ENCODE measurements around the gene RAD54L2.
"Not testable (repeated sequence)": the region's sequence is repeated elsewhere in the genome, so short reads cannot be mapped to it uniquely, and the experiment has no call there.

RAD54L2 gene

DNA sequence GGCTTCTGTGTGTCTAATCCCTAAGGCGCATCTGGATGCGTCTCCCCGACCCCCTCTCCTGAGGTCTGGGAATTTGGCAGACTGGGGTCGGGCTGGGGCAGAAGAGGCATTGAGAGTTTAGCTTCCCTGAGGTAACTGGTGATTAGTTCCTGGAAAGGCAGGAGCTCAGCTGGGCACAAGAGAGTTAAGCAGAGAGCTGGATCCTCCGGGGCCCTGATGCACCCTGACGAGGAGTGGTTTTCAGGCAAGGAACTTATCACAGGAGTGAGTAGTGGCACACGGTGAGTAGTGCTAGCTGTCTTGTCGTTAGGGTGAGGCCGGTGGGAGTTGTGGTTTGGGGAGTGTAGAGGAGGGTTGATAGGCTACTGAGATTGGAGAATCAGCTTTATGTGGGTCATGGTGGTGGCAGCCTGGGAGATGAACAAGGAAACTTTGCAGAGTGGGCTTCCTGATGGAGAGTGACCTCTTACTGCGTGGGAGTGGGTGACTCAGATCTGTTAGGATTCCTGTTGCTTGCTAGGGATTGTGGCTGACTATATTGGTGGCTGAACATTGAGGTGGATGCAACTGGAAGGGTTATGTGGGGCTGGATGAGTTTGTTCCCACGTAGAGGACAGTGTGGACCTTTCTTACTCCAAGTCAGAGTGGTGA lies 897 bp downstream of the RAD54L2 start:
- DNase-seq, result peak; percentile 53 to 73

DNA sequence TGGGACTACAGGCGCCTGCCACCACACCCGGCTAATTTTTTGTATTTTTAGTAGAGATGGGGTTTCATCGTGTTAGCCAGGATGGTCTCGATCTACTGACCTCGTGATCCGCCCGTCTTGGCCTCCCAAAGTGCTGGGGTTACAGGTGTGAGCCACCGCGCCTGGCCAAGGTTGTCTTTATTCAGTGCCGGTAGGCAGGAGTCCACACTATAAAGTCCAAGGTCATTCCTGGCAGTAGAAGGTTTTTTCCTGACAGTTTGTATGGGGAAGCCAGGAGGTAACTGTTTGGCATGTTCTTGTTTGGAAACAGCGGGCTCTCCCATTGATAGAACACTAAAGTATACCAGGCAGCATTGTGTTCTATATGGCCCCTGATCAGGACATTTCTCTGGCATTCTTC lies 4.1 kb downstream of the RAD54L2 start:
- DNase-seq, result not testable (repeated sequence)

DNA sequence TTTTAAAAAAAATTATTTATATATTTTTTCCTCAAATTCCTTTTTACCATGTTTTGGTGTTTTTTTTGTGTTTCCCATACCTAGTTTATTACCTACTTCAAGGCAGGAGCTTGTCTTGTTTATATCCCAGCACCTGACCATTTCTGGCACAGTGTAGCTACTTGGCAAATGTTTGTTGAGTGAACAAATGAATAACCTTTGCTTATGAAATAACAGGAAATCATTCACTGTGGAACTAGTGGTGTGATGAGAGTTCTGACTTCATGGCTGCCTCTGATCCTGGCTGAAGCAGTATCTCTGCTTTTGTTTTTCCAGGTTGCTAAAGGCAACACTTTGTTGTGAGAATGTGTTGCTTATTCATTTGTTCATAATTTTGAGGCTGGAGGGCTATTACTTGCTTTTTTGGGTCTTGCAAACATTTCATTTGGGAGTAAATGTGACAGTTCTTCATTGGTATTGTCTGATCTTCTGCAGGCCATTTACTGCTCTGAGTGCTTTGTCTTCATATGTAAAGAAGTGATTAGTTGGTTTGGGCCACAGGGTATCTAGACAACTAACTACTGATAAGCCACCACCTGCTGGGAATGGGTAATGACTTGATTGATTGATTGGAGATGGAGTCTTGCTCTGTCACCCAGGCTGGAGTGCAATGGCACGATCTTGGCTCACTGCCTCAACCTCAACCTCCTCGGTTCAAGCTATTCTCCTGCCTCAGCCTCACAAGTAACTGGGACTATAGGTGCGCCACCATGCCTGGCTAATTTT lies 5.7 kb downstream of the RAD54L2 start:
- no peak for DNase-seq

DNA sequence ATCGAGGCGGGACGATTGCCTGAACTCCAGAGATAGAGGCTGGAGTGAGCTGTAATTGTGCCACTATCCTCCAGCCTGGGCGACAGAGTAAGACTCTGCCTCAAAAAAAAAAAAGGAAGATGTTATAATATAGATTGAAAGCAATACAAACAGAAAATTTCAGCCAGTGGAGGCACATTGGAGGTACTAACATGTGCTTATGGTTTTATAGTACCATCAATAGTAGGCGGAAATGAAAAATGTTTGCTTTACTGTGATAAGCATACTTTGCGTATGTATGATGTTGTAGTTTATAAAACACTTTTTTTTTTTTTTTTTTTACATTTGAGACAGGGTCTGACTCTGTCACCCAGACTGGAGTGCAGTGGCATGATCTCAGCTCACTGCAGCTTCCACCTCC lies 8.8 kb downstream of the RAD54L2 start:
- no peak for DNase-seq

DNA sequence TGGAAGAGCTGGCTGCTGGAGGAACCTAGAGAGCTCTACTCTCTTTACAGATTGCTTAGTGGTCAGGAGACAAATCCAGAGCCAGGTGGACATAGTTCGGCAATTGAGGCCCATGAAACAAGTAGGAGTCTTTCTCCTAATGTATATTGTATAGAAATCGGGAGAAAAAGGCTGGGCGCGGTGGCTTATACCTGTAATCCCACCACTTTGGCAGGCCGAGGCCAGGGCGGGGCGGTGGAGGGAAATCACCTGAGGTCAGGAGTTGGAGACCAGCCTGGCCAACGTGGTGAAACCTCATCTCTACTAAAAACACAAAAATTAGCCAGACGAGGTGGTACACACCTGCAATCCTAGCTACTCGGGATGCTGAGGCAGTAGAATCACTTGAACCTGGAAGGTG lies 10.8 kb downstream of the RAD54L2 start:
- DNase-seq, result no peak

DNA sequence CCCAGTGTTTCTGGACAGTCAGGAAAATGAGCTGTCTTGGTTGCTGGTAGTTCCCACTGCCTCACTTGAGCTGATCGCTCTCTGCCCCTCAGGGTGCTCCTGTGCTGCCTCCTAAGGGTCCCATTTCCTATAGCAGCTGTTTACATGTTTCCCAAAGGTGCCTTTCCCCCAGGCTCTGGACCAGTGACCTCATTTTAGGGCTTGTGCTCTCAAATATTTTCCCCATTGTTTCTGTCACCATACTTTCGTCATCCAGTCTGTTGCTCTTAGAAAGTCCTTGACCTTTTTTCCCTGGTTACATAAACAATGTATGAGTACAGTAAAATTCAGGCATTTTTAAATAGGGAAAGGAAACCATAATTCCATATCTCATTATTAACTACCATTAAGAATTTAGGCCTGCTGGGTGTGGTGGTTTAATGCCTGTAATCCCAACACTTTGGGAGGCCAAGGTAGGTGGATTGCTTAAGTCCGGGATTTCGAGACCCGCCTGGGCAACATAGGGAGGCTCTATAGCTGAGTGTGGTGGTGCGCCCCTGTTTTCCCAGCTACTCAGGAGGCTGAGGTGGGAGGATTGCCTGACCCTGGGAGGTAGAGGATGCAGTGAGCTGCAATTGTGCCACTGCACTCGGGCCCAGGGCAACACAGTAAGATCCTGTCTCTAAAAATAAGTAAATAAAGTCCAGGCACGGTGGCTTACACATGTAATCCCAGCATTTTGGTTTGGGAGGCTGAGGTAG lies 11.7 kb downstream of the RAD54L2 start:
- no peak for DNase-seq

DNA sequence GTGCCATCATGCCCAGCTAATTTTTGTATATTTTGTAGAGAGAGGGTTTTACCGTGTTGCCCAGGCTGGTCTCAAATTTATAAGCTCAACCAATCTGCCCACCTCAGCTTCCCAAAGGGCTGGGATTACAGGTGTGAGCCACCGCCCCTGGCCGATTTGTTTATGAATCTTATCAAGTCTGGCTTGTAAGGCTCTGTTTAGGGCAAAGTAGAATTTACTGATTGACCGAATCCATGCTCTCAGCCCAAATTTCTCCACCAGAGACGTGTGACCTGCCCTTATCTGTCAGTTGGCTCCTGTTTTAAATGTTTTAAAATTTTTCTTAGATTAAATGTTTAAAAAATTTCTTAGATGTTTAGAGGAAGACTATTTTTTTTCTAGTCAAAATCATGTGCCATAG lies 19.5 kb downstream of the RAD54L2 start:
- no peak for DNase-seq

DNA sequence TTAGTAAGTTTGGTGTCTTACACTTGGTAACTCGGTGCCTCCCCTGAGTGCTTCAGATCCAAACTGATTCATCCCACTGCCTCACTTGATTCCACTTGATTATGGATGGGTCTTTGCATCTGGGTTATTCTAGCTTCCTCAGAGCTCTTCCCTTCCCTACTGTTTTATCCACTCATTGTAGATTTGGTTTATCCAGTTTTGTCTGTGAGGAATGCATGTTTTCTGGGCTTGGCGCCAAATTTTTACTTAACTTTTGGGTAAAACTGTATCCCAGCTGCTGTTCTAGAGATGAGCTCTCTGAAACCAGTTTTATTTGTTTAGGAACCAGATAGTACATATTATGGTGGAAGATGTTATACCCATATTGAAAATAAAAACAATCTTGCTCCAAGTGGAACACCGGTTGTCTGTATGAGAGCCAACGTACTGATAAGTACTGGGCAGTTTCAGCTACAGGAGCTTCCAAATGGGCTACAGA lies 20.9 kb downstream of the RAD54L2 start:
- no peak for DNase-seq

DNA sequence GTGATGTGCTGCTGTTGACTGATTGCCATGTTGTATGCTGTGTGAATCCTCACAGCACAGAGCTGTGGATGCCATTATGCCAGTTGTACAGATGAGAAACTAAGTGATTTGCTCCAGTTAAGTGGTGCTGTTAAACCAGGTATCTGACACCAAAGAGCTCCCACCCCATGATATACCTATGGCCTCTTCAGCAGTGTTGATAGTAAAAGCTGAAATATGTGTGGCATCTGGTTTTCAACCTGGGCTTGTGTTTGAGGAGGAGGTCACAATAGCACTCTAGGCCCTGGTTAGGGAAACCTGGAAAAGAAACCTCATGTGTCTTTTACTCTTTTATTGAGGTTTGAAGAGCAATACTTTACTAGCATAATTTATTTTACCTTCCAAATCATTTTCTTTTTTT lies 21.4 kb downstream of the RAD54L2 start:
- no peak for DNase-seq

DNA sequence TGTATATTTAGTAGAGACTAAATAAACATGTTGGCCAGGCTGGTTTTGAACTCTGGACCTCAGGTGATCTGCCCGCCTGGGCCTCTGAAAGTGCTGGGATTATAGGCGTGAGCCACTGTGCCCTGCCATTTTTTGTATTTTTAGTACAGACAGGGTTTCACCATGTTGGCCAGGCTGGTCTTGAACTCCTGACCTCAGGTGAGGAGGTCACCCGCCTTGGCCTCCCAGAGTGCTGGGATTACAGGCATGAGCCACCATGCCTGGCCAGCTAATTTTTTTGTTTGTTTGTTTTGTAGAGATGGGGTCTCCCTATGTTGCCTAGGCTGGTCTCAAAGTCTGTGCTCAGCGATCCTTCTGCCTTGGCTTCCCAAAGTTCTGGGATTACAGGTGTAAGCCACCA lies 23.9 kb downstream of the RAD54L2 start:
- DNase-seq, result not testable (repeated sequence)

DNA sequence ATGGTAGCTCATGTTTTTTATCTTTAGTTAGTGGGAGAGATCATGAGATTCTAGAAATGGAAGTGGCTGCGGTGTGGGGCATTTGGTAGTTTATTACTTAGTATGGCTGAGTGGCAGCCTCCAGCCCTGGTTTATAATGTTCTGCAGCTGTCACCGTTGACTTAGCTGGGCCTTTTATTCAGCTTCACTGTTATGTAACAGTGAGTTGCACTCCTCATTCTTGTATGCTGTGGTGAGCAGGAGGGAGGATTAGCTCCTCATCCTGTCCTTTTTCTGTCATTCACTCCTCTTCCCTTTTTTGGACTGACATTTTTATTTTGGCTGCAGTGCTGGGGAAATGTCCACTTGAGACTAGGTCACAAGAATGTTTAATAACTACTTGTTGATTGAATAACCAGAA lies 29.5 kb downstream of the RAD54L2 start:
- DNase-seq, result peak; percentile 8 to 27

DNA sequence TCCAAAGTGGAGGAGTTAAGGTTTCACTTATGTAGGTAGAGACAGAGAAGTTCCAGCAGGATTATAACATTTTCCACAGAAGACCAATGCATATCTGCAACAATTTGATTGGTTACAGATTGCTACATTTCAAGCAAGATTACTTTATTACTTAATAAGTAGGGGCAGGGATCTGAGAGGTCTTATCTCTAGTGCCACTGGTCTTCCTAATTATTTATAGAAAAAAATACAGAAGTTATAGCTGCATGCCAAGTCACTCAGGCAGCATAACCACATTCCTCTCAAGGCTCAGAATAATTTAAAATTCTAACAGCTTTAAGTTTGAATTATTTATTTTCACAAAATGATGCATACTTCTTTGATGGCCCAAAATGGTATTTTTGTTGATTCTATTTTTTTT lies 30.5 kb downstream of the RAD54L2 start:
- DNase-seq, result no peak

DNA sequence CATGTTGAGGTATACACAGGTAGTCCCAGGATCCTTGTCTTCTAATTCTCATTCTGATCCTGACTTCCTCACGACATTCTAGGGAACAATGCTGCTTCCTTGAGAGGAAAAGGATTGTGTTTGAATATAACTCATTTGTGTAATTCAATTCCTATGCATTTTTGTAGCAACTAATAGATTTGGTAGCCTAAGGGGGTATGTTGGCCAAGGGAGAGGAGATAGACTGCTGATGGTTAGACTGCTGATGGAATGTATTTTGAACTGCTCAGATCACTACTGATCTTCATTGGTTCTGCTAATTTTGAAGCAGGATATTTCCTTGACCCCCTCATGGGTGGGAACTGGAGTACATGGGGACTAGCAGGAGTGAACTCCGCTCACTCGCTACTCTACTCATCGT lies 39.7 kb downstream of the RAD54L2 start:
- DNase-seq, result no peak

DNA sequence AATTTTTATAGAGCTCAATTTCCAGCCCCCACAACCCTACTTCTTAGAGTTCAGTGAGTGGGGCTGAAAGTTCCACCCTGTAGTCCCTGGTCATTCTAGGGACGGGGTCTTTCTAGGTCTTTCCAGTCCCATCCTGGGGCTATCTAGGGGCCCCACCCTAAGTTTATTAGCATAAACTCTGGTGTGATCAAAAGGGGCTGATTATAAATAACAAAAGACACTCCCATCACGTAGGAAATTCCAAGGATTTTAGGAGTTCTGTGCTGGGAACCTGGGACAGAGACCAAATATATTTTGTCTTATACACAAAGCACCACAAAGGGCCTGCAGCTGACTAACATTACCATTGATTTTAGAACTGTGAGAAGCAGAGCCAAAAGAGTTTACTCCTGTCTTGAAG lies 41.9 kb downstream of the RAD54L2 start:
- no peak for DNase-seq

DNA sequence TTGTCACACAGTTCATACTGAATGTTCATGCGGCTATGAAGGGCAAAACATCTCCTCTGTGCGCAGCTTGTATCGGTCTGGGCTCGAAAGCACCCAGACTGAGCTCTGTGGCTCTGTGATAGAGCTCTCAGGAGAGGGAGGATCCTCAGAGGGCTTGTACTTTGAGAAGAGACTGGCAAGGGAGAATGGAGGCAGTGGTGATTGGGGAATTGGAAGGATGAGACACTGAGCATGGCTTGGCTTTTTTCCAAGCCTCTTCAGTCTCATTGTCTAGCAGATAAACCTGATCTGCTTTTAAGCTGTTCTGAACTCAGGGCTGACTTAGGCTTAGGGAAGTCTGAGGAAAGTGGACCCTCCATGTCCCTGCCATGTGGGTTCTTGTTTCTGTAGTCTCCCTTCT lies 43.0 kb downstream of the RAD54L2 start:
- no peak for DNase-seq

DNA sequence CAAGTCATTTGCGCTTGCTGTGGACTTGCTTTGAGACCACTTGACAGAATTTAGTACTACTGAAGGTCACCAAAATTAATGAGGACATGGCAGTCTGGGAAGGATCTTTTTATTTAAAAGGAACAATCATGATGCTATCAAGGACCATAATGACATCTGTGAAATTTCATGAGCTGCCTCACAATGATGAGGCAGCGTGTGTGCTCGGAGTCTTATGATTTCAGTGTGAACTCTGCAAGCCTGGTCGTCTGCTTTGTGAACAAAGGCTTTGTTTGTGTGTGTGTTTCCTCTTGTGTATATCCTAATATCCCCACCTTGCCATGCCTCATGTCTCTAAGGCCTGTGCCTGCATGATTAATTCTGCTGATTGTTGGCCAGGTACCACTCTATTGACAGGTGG lies 46.7 kb downstream of the RAD54L2 start:
- no peak for DNase-seq

DNA sequence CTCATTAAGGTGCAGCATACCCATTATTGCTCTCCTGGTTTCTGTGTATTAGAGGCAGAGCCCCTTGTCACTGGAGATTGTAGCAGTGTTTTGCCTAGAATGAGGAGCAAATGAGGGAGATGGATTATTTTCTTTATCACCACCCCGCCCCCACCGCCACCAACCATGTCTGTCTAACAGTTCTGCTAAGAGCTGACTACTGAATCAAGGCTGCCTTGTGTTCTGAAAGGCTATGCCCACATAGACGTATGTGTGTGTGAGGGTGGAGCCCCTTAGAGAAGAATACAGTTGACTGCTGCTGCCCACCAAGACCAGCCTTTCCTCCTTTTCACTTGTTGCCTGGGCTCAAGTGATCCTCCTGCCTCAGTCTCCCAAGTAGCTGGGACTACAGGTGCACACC lies 47.4 kb downstream of the RAD54L2 start:
- no peak for DNase-seq
